Caco-2 (cell line): Measurements from ENCODE around the gene COL27A1. TPM values are rescaled to one million over a fixed set of nuclear protein-coding genes. Genes with fewer than 3 reads are reported as not detected.

ENCODE experiments used
- BruUV-seq: library from RNA; stranded (reverse); fragments of 400-500 nt; replicated peaks from 2 replicates; lab custom pipeline; 2021; lab: Mats Ljungman, UMichigan
- CTCF ChIA-PET: fragments of 300-600 bp; sonication (Branson Sonifier 250); formaldehyde crosslinking; loops from one replicate; lab custom pipeline; 2022; ENCODE audit warnings: antibody characterized with exemption; lab: Charles Lee
- POLR2A ChIA-PET: fragments of 300-600 bp; sonication (Branson Sonifier 250); formaldehyde crosslinking; loops from one replicate; lab custom pipeline; 2022; ENCODE audit warnings: antibody characterized with exemption; lab: Charles Lee
- DNase-seq, 2 experiments: peaks; one replicate each; pipeline versions ENCODE4 v3.0.0 to v3.0.0-alpha.2; 2020 to 2022
- H3K27me3 ChIP-seq: replicated peaks from 2 replicates; pipeline ENCODE4 v1.6.0; 2011; ENCODE audit warnings: low read length; ENCODE audit not compliant: control insufficient read depth, insufficient read depth
- H3K36me3 ChIP-seq: 2 replicates; pipeline ENCODE4 v1.5.1; 2011; ENCODE audit warnings: low read length; ENCODE audit not compliant: control insufficient read depth, insufficient read depth
- H3K4me1 ChIP-seq: fragments of 250-450 bp; sonication (Bioruptor Pico); 2 replicates; pipeline ENCODE4 v1.5.1; 2020; ENCODE audit warnings: mild to moderate bottlenecking
- H3K4me3 ChIP-seq: 2 replicates; pipeline ENCODE4 v1.5.1; 2011; ENCODE audit warnings: low read depth, mild to moderate bottlenecking, control low read depth, low read length
- H3K9me3 ChIP-seq: fragments of 250-450 bp; sonication (Bioruptor Pico); 2 replicates; pipeline ENCODE4 v1.5.1; 2020; ENCODE audit warnings: mild to moderate bottlenecking, moderate library complexity
- H3K27ac Mint-ChIP-seq: one replicate; pipeline ENCODE4 v1.8.0; 2022; ENCODE audit warnings: mixed read lengths; ENCODE audit not compliant: unreplicated experiment
- H3K27me3 Mint-ChIP-seq: one replicate; pipeline ENCODE4 v1.8.0; 2022; ENCODE audit warnings: mixed read lengths; ENCODE audit not compliant: insufficient read depth, unreplicated experiment
- H3K36me3 Mint-ChIP-seq: one replicate; pipeline ENCODE4 v1.8.0; 2022; ENCODE audit warnings: mild to moderate bottlenecking, mixed read lengths; ENCODE audit not compliant: insufficient read depth, unreplicated experiment
- H3K4me1 Mint-ChIP-seq: one replicate; pipeline ENCODE4 v1.8.0; 2022; ENCODE audit warnings: low read depth, mixed read lengths; ENCODE audit not compliant: unreplicated experiment
- H3K4me3 Mint-ChIP-seq: one replicate; pipeline ENCODE4 v1.8.0; 2022; ENCODE audit warnings: mild to moderate bottlenecking, moderate library complexity, mixed read lengths; ENCODE audit not compliant: unreplicated experiment
- H3K9me3 Mint-ChIP-seq: one replicate; pipeline ENCODE4 v1.8.0; 2022; ENCODE audit warnings: mixed read lengths; ENCODE audit not compliant: unreplicated experiment
- intact Hi-C: fragments of 100-400 bp; cut with micrococcal nuclease; formaldehyde crosslinking; loops from one replicate; pipeline ENCODE4 v1.10.0; 2022; ENCODE audit not compliant: unreplicated experiment
- total RNA-seq: library from RNA; stranded (reverse); gene quantifications from 2 replicates; pipeline ENCODE4 v1.2.3, GENCODE V29; 2022
- TF ChIP-seq, protein P1 (sequence below), 2 experiments: fragments of 200-600 bp in 1 of 2; IDR thresholded peaks; 1 replicate in 1 of 2; 2 replicates in 1 of 2; pipeline versions ENCODE4 v1.5.1 to v1.8.0; 2011 to 2022; ENCODE audit warnings: antibody characterized with exemption in 1 of 2, control low read depth in 1 of 2, inconsistent platforms in 1 of 2, low read depth in 1 of 2, low read length in 1 of 2, mild to moderate bottlenecking in 1 of 2, moderate library complexity in 1 of 2; ENCODE audit not compliant: insufficient read depth in 1 of 2, severe bottlenecking in 1 of 2, unreplicated experiment in 1 of 2

COL27A1 gene
- total RNA-seq, 1 experiment from 2014 or later, result 31.1 TPM

DNA sequence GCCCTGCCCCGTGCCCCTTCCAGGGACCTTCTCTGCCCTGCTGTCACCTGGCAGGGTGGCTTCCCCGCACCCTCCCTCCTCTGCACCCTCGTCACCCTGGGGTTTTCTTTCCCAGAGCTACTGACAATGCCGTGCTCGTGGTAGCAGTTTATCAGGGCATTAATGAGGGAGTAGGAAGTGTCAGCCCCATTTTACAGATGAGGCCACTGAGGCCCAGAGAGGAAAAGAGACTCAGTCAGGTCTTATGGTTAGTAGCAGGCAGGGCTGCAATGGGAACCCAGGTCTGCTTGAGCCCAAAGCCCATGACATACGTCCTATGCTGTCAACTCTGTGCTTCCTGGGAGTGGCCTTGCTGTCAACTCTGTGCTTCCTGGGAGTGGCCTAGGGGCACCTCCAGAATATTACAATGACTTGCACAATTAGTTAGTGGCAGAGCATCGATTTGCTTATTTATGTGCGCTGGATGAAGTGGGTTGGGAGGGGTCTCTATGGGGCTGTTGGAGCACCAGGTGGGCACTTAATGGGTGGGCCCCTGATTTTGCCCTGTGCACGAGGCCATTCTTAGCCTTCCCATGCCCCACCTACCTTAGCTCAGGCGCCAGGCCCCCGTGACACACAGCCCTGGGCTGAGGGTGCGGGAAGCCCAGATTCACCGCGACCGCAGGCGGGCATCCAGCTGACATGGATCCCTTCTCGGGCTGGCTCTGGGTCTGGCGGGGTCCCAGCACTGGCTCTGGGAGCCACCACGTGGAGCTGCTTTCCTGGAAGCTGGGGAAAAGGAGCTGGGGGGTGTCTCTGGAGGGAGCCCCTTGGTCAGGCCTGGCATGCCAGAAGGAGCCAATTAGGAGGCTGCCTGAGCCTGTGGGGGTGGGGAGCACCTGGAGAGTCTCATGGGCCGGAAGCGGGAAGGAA, 85.6 kb downstream of the COL27A1 start:
- TF ChIP-seq, protein P1, sequence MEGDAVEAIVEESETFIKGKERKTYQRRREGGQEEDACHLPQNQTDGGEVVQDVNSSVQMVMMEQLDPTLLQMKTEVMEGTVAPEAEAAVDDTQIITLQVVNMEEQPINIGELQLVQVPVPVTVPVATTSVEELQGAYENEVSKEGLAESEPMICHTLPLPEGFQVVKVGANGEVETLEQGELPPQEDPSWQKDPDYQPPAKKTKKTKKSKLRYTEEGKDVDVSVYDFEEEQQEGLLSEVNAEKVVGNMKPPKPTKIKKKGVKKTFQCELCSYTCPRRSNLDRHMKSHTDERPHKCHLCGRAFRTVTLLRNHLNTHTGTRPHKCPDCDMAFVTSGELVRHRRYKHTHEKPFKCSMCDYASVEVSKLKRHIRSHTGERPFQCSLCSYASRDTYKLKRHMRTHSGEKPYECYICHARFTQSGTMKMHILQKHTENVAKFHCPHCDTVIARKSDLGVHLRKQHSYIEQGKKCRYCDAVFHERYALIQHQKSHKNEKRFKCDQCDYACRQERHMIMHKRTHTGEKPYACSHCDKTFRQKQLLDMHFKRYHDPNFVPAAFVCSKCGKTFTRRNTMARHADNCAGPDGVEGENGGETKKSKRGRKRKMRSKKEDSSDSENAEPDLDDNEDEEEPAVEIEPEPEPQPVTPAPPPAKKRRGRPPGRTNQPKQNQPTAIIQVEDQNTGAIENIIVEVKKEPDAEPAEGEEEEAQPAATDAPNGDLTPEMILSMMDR (IDR thresholded peaks at IDR 0.05; ENCODE audit: insufficient read depth in 1 of 2, low read depth in 1 of 2, low read length in 1 of 2, severe bottlenecking in 1 of 2, unreplicated experiment in 1 of 2), result no peak
- CTCF ChIA-PET, result no interaction called here
- no peaks in the 10 kb centered on the region for H3K27me3 Mint-ChIP-seq
- DNase-seq, result no peak
- H3K9me3 Mint-ChIP-seq, result no peaks in the 10 kb centered on the region
- H3K4me3 Mint-ChIP-seq, result no peak overlapping the region
- no TSS peak for BruUV-seq
- peaks cover 2% of the 10 kb centered on the region for H3K36me3 ChIP-seq
- no peaks in the 10 kb centered on the region for H3K9me3 ChIP-seq
- H3K4me1 Mint-ChIP-seq, result no peaks in the 10 kb centered on the region
- intact Hi-C loops, result no loop called here
- peaks cover 15% of the 10 kb centered on the region for H3K36me3 Mint-ChIP-seq
- no peak overlapping the region for H3K4me3 ChIP-seq
- peaks cover 4% of the 10 kb centered on the region; the same call in 1 of the 2 replicates for H3K4me1 ChIP-seq
- H3K27me3 ChIP-seq, result no peaks in the 10 kb centered on the region
- POLR2A ChIA-PET, result no interaction called here
- H3K27ac Mint-ChIP-seq, result no peak overlapping the region

DNA sequence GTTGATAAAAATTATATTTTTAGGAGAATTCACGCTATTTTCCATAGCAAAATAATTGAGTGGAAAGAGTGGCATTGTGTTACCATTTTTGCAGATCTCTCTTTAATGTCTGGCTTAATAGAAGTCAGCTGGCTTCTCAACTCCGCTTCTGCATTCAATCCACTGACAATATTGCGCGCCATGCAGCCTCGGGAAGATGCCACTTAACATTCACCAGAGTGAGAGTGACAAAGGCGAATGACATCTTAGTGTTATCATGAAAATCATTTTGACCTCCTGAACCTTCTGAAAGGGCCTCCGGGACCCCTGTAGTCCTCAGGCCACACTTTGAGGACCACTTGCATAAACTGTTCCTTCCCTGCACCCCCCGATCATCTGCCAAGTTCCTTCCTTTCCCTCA, 87.5 kb downstream of the COL27A1 start:
- Histone ChIP-seq H3K4me3 (no peak overlapping the region), H3K4me1 (peaks cover 4% of the 10 kb centered on the region; the same call in 1 of the 2 replicates), H3K27me3 (no peaks in the 10 kb centered on the region), H3K36me3 (peaks cover 2% of the 10 kb centered on the region; the same call in 1 of the 2 replicates), H3K9me3 (no peaks in the 10 kb centered on the region)
- Mint-ChIP-seq H3K27ac (no peak overlapping the region), H3K36me3 (peaks cover 15% of the 10 kb centered on the region), H3K4me1 (no peaks in the 10 kb centered on the region), H3K9me3 (no peaks in the 10 kb centered on the region), H3K27me3 (no peaks in the 10 kb centered on the region), H3K4me3 (no peak overlapping the region)
- ChIA-PET POLR2A (no interaction called here), CTCF (interaction anchor here (1.8 kb wide), 1 partner anchor 135 kb away, joined by 8 read pairs; no protein-coding TSS in a partner anchor)
- TF ChIP-seq, protein P1 (IDR thresholded peaks at IDR 0.05; ENCODE audit: insufficient read depth in 1 of 2, low read depth in 1 of 2, low read length in 1 of 2, severe bottlenecking in 1 of 2, unreplicated experiment in 1 of 2), result no peak
- no TSS peak for BruUV-seq
- no peak for DNase-seq
- intact Hi-C loops, result no loop called here

DNA sequence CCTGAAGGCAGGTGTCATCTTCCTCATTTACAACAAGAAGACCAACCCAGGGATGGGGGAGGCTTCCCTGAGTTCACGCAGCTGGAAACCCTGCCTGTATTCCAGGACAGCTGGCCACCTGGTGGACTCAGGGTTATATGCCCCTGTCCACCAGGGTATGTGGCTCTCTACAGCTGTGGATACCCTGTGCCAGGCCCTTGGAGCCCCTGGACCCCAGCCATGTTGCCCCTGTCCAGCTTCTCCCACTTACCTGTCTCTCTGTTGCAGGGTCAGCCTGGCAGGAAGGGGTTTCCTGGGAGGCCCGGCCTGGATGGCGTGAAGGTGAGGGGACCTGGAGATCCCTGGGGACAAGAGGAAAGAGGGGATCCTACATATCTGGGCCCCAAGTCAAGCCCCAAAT, 87.9 kb downstream of the COL27A1 start:
- H3K27ac Mint-ChIP-seq, result no peak overlapping the region
- no peaks in the 10 kb centered on the region for H3K4me1 Mint-ChIP-seq
- DNase-seq, result no peak
- no peaks in the 10 kb centered on the region for H3K9me3 ChIP-seq
- H3K4me1 ChIP-seq, result peaks cover 4% of the 10 kb centered on the region; the same call in 1 of the 2 replicates
- H3K36me3 ChIP-seq, result peaks cover 2% of the 10 kb centered on the region; the same call in 1 of the 2 replicates
- no peak overlapping the region for H3K4me3 Mint-ChIP-seq
- ChIA-PET POLR2A (no interaction called here), CTCF (interaction anchor here (1.8 kb wide), 1 partner anchor 135 kb away, joined by 8 read pairs; no protein-coding TSS in a partner anchor)
- no peak overlapping the region for H3K4me3 ChIP-seq
- BruUV-seq, result no TSS peak
- peaks cover 15% of the 10 kb centered on the region for H3K36me3 Mint-ChIP-seq
- H3K27me3 ChIP-seq, result no peaks in the 10 kb centered on the region
- TF ChIP-seq, protein P1 (IDR thresholded peaks at IDR 0.05; ENCODE audit: insufficient read depth in 1 of 2, low read depth in 1 of 2, low read length in 1 of 2, severe bottlenecking in 1 of 2, unreplicated experiment in 1 of 2), result no peak
- no peaks in the 10 kb centered on the region for H3K9me3 Mint-ChIP-seq
- H3K27me3 Mint-ChIP-seq, result no peaks in the 10 kb centered on the region
- intact Hi-C loops, result no loop called here
